ENCODE results near the gene VENTX. TPM values are rescaled to one million over a fixed set of nuclear protein-coding genes. Genes with fewer than 3 reads are reported as not detected.

Gene VENTX
- total RNA-seq, 4 donors from 2014 or later: 0.17 to 2.3 (median 0.21) TPM; not detected in 1

- TF ChIP-seq POLR2AphosphoS5 (IDR thresholded peaks at IDR 0.05) (no peak), POLR2A (IDR thresholded peaks at IDR 0.05) (no peak), EP300 (IDR thresholded peaks at IDR 0.05) (no peak), CTCF (IDR thresholded peaks at IDR 0.05) (no peak)
Measured at GRCh38 chr10:133249975-133250754, 12.5 kb downstream of the VENTX start.

DNA sequence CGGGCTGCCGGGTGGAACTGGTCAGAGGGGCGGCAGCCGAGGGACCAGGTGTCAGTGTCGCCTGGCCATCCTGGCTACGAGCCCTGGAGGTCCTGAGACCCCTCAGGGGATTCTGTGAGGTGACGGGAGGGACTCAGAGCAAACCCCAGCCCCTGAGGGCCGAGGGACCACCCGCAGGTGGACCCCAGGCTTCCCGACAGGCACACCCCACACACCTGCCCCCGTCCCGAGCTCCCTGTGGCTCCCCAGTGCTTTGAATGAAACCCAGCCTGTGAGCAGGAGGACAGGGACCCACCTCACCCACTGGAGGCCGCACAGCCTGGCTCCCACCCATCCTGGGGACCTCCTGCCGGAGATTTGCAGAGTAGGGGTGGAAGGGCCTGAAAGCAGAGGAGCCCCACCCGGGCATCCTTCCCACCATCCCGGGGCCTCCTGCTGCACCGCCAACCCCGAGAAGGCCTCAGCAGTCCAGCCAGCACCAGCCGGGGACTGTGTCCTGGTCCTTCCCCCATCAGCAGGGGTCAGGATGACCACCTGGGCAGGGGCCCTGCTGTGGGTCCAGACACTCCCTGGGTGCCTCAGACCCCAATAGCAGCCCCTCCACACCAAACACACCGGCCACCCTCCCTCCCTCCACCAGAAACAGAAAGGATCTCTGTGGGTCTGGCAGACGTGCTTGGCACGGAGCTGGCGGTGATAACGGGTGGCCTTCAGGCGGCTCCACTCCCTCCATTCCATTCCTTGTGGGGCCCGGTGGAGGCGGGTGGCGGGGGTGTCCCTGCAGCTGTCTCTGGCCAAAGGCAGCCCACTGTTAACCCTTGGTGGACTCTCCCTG is 13.9 kb downstream of the VENTX start:
- Histone ChIP-seq H3K27me3 (peaks cover 46% of the 10 kb centered on the region), H3K4me3 (no peak overlapping the region), H3K36me3 (no peaks in the 10 kb centered on the region), H3K9me3 (no peaks in the 10 kb centered on the region), H3K4me1 (no peaks in the 10 kb centered on the region), H3K27ac (no peak overlapping the region)
- no peak for DNase-seq (ENCODE audit: low spot score in 2 of 2)
- WGBS: 77% methylated on average over 11 of the region's 28 CpGs
- TF ChIP-seq CTCF (IDR thresholded peaks at IDR 0.05) (no peak), EP300 (IDR thresholded peaks at IDR 0.05) (no peak), POLR2A (IDR thresholded peaks at IDR 0.05) (no peak), POLR2AphosphoS5 (IDR thresholded peaks at IDR 0.05) (no peak)

More at GRCh38 chr10:133249975-133250754, 12.5 kb downstream of the VENTX start:
- Histone ChIP-seq H3K4me3 (no peak overlapping the region), H3K9me3 (no peaks in the 10 kb centered on the region), H3K27ac (no peak overlapping the region), H3K27me3 (peaks cover 60% of the 10 kb centered on the region), H3K4me1 (no peaks in the 10 kb centered on the region), H3K36me3 (no peaks in the 10 kb centered on the region)
- no peak for DNase-seq (ENCODE audit: low spot score in 2 of 2)
- WGBS: 59% methylated on average over 11 of the region's 11 CpGs

GRCh38 chr10:133252223-133252552 is 14.5 kb downstream of the VENTX start:
- no peak for DNase-seq (ENCODE audit: low spot score in 2 of 2)

DNA sequence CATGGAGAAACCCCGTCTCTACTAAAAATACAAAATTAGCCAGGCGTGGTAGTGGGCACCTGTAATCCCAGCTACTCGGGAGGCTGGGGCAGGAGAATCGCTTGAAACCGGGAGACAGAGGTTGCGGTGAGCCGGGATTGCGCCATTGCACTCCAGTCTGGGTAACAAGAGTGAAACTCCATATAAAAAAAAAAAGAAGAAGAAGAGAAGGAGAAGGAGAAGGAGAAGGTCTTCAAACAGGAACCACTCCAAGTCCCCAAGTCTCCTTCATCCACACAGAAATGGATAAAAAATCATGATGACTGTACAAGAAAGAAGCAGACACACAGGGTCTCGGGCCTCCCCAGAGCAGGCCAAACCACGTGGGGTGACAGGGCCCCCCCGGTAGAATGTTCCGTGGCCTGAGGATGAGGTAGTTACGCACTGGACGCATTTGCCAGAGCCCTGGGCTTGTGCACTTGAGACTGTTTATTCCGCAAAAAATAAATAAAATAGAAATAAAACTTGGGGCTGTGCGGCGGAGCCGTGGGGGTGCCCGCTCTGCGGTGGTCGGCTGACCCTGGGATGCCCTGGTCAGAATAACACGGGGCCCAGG is 15.8 kb downstream of the VENTX start:
- Histone ChIP-seq H3K36me3 (no peaks in the 10 kb centered on the region), H3K27me3 (peaks cover 28% of the 10 kb centered on the region), H3K4me1 (peaks cover 14% of the 10 kb centered on the region), H3K27ac (no peak overlapping the region), H3K9me3 (no peaks in the 10 kb centered on the region), H3K4me3 (no peak overlapping the region)
- DNase-seq (ENCODE audit: low spot score in 2 of 2): no peak
- WGBS: 85% methylated on average over 22 of the region's 22 CpGs
- TF ChIP-seq CTCF (IDR thresholded peaks at IDR 0.05) (no peak), POLR2AphosphoS5 (IDR thresholded peaks at IDR 0.05) (no peak), POLR2A (IDR thresholded peaks at IDR 0.05) (no peak), EP300 (IDR thresholded peaks at IDR 0.05) (no peak)

More at GRCh38 chr10:133252223-133252552, 14.5 kb downstream of the VENTX start:
- Histone ChIP-seq H3K4me3 (no peak overlapping the region), H3K27me3 (peaks cover 40% of the 10 kb centered on the region), H3K9me3 (no peaks in the 10 kb centered on the region), H3K4me1 (peaks cover 1% of the 10 kb centered on the region), H3K27ac (no peak overlapping the region), H3K36me3 (no peaks in the 10 kb centered on the region)
- TF ChIP-seq POLR2A (IDR thresholded peaks at IDR 0.05) (no peak), CTCF (IDR thresholded peaks at IDR 0.05) (no peak), POLR2AphosphoS5 (IDR thresholded peaks at IDR 0.05) (no peak), EP300 (IDR thresholded peaks at IDR 0.05) (no peak)
- 67% methylated on average over 11 of the region's 12 CpGs for WGBS

Data from suprapubic skin (tissue), 4 donors.